PC-9 (cell line): ENCODE results near the gene NCOA3. TPM values are rescaled to one million over a fixed set of nuclear protein-coding genes. Genes with fewer than 3 reads are reported as not detected.

Experiments
- BruUV-seq: library from RNA; stranded (reverse); fragments of 400-500 nt; replicated peaks from 2 replicates; lab custom pipeline; 2021; lab: Mats Ljungman, UMichigan
- CTCF ChIA-PET: fragments of 300-600 bp; sonication (Branson Sonifier 250); formaldehyde crosslinking; loops from one replicate; lab custom pipeline; 2022; ENCODE audit warnings: antibody characterized with exemption; lab: Charles Lee
- POLR2A ChIA-PET: fragments of 300-600 bp; sonication (Branson Sonifier 250); formaldehyde crosslinking; loops from one replicate; lab custom pipeline; 2022; ENCODE audit warnings: antibody characterized with exemption; ENCODE audit not compliant: unreplicated experiment; lab: Charles Lee
- DNase-seq, 2 experiments: peaks; one replicate each; pipeline versions ENCODE4 v3.0.0 to v3.0.0-alpha.2; 2015 to 2022; ENCODE audit warnings: mixed read lengths in 1 of 2
- H2AFZ ChIP-seq: fragments of 200-600 bp; sonication (generic); 2 replicates; pipeline ENCODE4 v1.8.1; 2017; ENCODE audit warnings: antibody characterized with exemption
- H3F3A ChIP-seq: fragments of 200-600 bp; sonication (generic); 2 replicates; pipeline ENCODE4 v1.8.1; 2017; ENCODE audit warnings: antibody characterized with exemption, mild to moderate bottlenecking, low read depth; ENCODE audit not compliant: insufficient read depth
- H3K27ac ChIP-seq: fragments of 200-600 bp; sonication (generic); 2 replicates; pipeline ENCODE4 v1.6.1; 2016; ENCODE audit warnings: mixed run types
- H3K27me3 ChIP-seq: fragments of 200-600 bp; sonication (generic); 2 replicates; pipeline ENCODE4 v1.6.1; 2016; ENCODE audit warnings: low read depth, mixed run types; ENCODE audit not compliant: insufficient read depth
- H3K36me3 ChIP-seq: fragments of 200-600 bp; sonication (generic); 2 replicates; pipeline ENCODE4 v1.6.1; 2016; ENCODE audit warnings: low read depth, mixed run types
- H3K4me1 ChIP-seq: fragments of 200-600 bp; sonication (generic); replicated peaks from 2 replicates; pipeline ENCODE4 v1.6.1; 2016; ENCODE audit warnings: mixed run types; ENCODE audit not compliant: insufficient read depth
- H3K4me2 ChIP-seq: fragments of 200-600 bp; sonication (generic); 2 replicates; pipeline ENCODE4 v1.6.1; 2017; ENCODE audit warnings: mixed run types
- H3K4me3 ChIP-seq: fragments of 200-600 bp; sonication (generic); 2 replicates; pipeline ENCODE4 v1.6.1; 2016; ENCODE audit warnings: mixed run types
- H3K79me2 ChIP-seq: fragments of 200-600 bp; sonication (generic); 2 replicates; pipeline ENCODE4 v1.6.1; 2017; ENCODE audit warnings: low read depth, mixed run types
- H3K9me2 ChIP-seq: fragments of 200-600 bp; sonication (generic); 2 replicates; pipeline ENCODE4 v1.8.1; 2017; ENCODE audit warnings: mild to moderate bottlenecking; ENCODE audit not compliant: insufficient read depth
- H3K9me3 ChIP-seq: fragments of 200-600 bp; sonication (generic); 2 replicates; pipeline ENCODE4 v1.8.1; 2016; ENCODE audit warnings: low read depth; ENCODE audit not compliant: insufficient read depth
- H4K20me1 ChIP-seq: fragments of 200-600 bp; sonication (generic); 2 replicates; pipeline ENCODE4 v1.8.1; 2017; ENCODE audit not compliant: insufficient read depth
- CTCF ChIP-seq: fragments of 200-600 bp; sonication (generic); conservative IDR thresholded peaks from 2 replicates; pipeline ENCODE4 v1.6.1; 2017; ENCODE audit warnings: mixed run types, antibody characterized with exemption, mild to moderate bottlenecking, moderate library complexity
- EZH2 ChIP-seq: fragments of 200-600 bp; sonication (generic); IDR thresholded peaks from 2 replicates; pipeline ENCODE4 v1.8.0; 2017; ENCODE audit warnings: antibody characterized with exemption, low read depth
- intact Hi-C: fragments of 100-400 bp; cut with micrococcal nuclease; formaldehyde crosslinking; loops from one replicate; pipeline ENCODE4 v1.10.0; 2022; ENCODE audit not compliant: unreplicated experiment
- total RNA-seq: library from RNA; stranded (reverse); gene quantifications from 2 replicates; pipeline ENCODE4 v1.2.3, GENCODE V29; 2021

The NCOA3 gene
- total RNA-seq, 1 experiment from 2014 or later = 78.0 TPM

DNA sequence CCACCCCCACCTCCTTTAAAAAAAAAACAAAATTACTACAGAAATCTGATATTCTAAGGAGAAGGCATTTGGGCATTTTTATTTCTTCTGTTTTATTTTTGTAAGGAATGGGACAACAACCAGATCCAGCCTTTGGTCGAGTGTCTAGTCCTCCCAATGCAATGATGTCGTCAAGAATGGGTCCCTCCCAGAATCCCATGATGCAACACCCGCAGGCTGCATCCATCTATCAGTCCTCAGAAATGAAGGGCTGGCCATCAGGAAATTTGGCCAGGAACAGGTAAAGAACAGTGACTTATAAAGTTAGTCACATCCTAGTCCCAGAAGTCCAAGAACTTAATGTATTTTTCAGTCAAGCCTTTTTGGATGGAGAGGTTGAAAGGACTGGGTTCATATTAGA, 150.6 kb downstream of the NCOA3 start:
- ChIA-PET CTCF (no interaction called here), POLR2A (no interaction called here)
- H4K20me1 ChIP-seq = peaks cover 27% of the 10 kb centered on the region
- peaks cover 98% of the 10 kb centered on the region for H3F3A ChIP-seq
- no peak for DNase-seq
- no peaks in the 10 kb centered on the region for H3K79me2 ChIP-seq
- H3K9me2 ChIP-seq = no peaks in the 10 kb centered on the region
- TF ChIP-seq EZH2 = no peak
- no peak for TF ChIP-seq CTCF
- peak overlapping the region; percentile 36; the same call in 1 of the 2 replicates for H3K27ac ChIP-seq
- no peaks in the 10 kb centered on the region for H3K9me3 ChIP-seq
- H3K4me3 ChIP-seq = no peak overlapping the region
- H3K27me3 ChIP-seq = no peaks in the 10 kb centered on the region
- no TSS peak for BruUV-seq
- intact Hi-C loops = no loop called here
- no peaks in the 10 kb centered on the region for H3K4me1 ChIP-seq
- no peak overlapping the region for H2AFZ ChIP-seq
- peaks cover 57% of the 10 kb centered on the region for H3K36me3 ChIP-seq
- no peak overlapping the region for H3K4me2 ChIP-seq

- no TSS peak for BruUV-seq
- Histone ChIP-seq H3K27ac (peak overlapping the region; percentile 36; the same call in 1 of the 2 replicates), H4K20me1 (peaks cover 27% of the 10 kb centered on the region), H2AFZ (no peak overlapping the region), H3K79me2 (no peaks in the 10 kb centered on the region), H3K36me3 (peaks cover 61% of the 10 kb centered on the region), H3K4me1 (no peaks in the 10 kb centered on the region), H3K4me2 (no peak overlapping the region), H3K27me3 (no peaks in the 10 kb centered on the region), H3K9me2 (no peaks in the 10 kb centered on the region), H3K9me3 (no peaks in the 10 kb centered on the region), H3K4me3 (no peak overlapping the region), H3F3A (peaks cover 98% of the 10 kb centered on the region)
- ChIA-PET CTCF (no interaction called here), POLR2A (interaction anchor here (0.7 kb wide), 1 partner anchor 529 kb away, joined by 28 read pairs; no protein-coding TSS in a partner anchor)
- no peak for DNase-seq
- intact Hi-C loops = no loop called here
- TF ChIP-seq EZH2 (no peak), CTCF (no peak)
These were observed 151.1 kb downstream of the NCOA3 start for GRCh38 chr20:47652794-47653193.

GRCh38 chr20:47653869-47654268, 152.2 kb downstream of the NCOA3 start:
- H3K4me1 ChIP-seq = no peaks in the 10 kb centered on the region
- no peak overlapping the region for H3K4me3 ChIP-seq
- POLR2A ChIA-PET = no interaction called here
- H3K9me2 ChIP-seq = no peaks in the 10 kb centered on the region
- DNase-seq = no peak
- peaks cover 99% of the 10 kb centered on the region for H3F3A ChIP-seq
- H3K27ac ChIP-seq = 0 out of 2 replicates have a peak overlapping the region, but pooled peaks have one; percentile 15
- TF ChIP-seq CTCF (no peak), EZH2 (no peak)
- peaks cover 64% of the 10 kb centered on the region for H3K36me3 ChIP-seq
- no peaks in the 10 kb centered on the region for H3K79me2 ChIP-seq
- CTCF ChIA-PET = no interaction called here
- BruUV-seq = TSS peak; percentile 8
- no peaks in the 10 kb centered on the region for H3K9me3 ChIP-seq
- H3K4me2 ChIP-seq = no peak overlapping the region
- H4K20me1 ChIP-seq = peaks cover 27% of the 10 kb centered on the region
- intact Hi-C loops = no loop called here
- no peaks in the 10 kb centered on the region for H3K27me3 ChIP-seq
- H2AFZ ChIP-seq = no peak overlapping the region
